Esophagus squamous epithelium (tissue), 5 donors: ENCODE results near the gene SORL1. TPM values are rescaled to one million over a fixed set of nuclear protein-coding genes. Genes with fewer than 3 reads are reported as not detected.

Source experiments
- DNase-seq: peaks from one replicate; lab custom pipeline; 2025; lab: John Stamatoyannopoulos, UW
- H3K27ac ChIP-seq, 4 donors: fragments of 200-600 bp; sonication (generic); one replicate each; pipeline ENCODE4 v1.5.1; 2016 to 2019; ENCODE audit warnings: mild to moderate bottlenecking in 1 of 4
- H3K27me3 ChIP-seq, 4 donors: fragments of 200-600 bp; sonication (generic); 1 replicate in 3 of 4; 2 replicates in 1 of 4; pipeline versions ENCODE4 v1.5.1 to v1.6.0; 2017 to 2021; ENCODE audit warnings: antibody characterized with exemption in 1 of 4
- H3K36me3 ChIP-seq, 3 donors: fragments of 200-600 bp; sonication (generic); one replicate each; pipeline ENCODE4 v1.5.1; 2016 to 2019
- H3K4me1 ChIP-seq, 3 donors: fragments of 200-600 bp; sonication (generic); one replicate each; pipeline ENCODE4 v1.5.1; 2017 to 2019
- H3K4me3 ChIP-seq, 4 donors: fragments of 200-600 bp; sonication (generic); 1 replicate in 3 of 4; 2 replicates in 1 of 4; pipeline ENCODE4 v1.5.1; 2016 to 2019; ENCODE audit warnings: mild to moderate bottlenecking in 2 of 4, moderate library complexity in 1 of 4
- H3K9me3 ChIP-seq, 3 donors: fragments of 200-600 bp; sonication (generic); one replicate each; pipeline ENCODE4 v1.5.1; 2016 to 2019
- POLR2A ChIP-seq, 4 donors: fragments of 450-650 bp; IDR thresholded peaks; one replicate each; pipeline ENCODE4 v1.6.1; 2017; ENCODE audit warnings: antibody characterized with exemption in 4 of 4, mild to moderate bottlenecking in 4 of 4, moderate library complexity in 3 of 4
- WGBS, 2 donors: methylation state at CpG; one replicate each; pipeline ENCODE4 v1.1.5; 2018; 5-methylcytosine and 5-hydroxymethylcytosine counted together
- intact Hi-C: fragments of 100-400 bp; cut with DNase I; formaldehyde crosslinking; loops from one replicate; pipeline ENCODE4 v1.15.0; 2022
- total RNA-seq, 4 donors: library from RNA; depleted of rRNA; stranded (reverse); fragments of >200 nt; gene quantifications; one replicate each; pipeline ENCODE4 v1.1.0, GENCODE V29; 2016
- TF ChIP-seq, protein P1 (sequence below), 6 experiments: fragments of 450-650 bp in 4 of 6; fragments of 200-600 bp in 2 of 6; sonication (generic) in 2 of 6; IDR thresholded peaks; one replicate each; pipeline ENCODE4 v1.5.1; 2016 to 2019; ENCODE audit warnings: antibody characterized with exemption in 6 of 6, mild to moderate bottlenecking in 4 of 6, moderate library complexity in 4 of 6
- donor health status: DM: yes; HTN: yes; CAD: no.

Gene SORL1
- total RNA-seq, 4 donors from 2014 or later, result 6.8 to 19.9 (median 16.3) TPM

DNA sequence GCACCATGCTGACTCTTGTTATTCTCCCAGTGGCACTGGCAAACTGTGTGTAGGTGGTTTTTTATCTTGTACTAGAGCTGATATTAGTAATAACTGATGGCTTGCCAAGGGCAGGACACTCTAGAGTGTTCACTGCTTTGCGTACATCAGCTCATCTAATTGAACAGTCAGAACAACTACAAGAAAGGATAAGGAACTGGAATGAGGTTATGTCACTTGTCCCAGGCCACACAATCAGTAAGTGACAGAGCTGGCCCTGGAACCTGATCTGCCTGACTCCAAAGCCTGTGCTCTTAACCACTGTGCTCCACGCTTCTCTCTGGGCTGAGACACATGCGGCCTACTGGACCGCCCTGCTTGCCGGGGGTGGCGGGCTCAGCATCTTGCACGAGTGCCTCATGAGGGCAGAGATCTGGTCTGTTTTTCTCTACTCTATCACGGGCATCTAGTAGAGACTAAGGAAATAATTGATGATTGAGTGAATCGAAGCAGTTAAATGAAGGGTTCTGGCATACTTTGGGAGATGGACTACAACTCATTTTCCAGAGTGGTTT lies 156.5 kb downstream of the SORL1 start:
- intact Hi-C loops, result no loop called here
- no peak for TF ChIP-seq POLR2A (IDR thresholded peaks at IDR 0.05)
- TF ChIP-seq, protein P1, sequence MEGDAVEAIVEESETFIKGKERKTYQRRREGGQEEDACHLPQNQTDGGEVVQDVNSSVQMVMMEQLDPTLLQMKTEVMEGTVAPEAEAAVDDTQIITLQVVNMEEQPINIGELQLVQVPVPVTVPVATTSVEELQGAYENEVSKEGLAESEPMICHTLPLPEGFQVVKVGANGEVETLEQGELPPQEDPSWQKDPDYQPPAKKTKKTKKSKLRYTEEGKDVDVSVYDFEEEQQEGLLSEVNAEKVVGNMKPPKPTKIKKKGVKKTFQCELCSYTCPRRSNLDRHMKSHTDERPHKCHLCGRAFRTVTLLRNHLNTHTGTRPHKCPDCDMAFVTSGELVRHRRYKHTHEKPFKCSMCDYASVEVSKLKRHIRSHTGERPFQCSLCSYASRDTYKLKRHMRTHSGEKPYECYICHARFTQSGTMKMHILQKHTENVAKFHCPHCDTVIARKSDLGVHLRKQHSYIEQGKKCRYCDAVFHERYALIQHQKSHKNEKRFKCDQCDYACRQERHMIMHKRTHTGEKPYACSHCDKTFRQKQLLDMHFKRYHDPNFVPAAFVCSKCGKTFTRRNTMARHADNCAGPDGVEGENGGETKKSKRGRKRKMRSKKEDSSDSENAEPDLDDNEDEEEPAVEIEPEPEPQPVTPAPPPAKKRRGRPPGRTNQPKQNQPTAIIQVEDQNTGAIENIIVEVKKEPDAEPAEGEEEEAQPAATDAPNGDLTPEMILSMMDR (IDR thresholded peaks at IDR 0.05), result no peak
- Histone ChIP-seq H3K27ac (no peak overlapping the region), H3K36me3 (peaks cover 0 to 97% (median 0%) of the 10 kb centered on the region in 3 donors), H3K27me3 (no peaks in the 10 kb centered on the region), H3K4me1 (no peaks in the 10 kb centered on the region), H3K9me3 (no peaks in the 10 kb centered on the region), H3K4me3 (no peak overlapping the region)
- DNase-seq, result no peak
- WGBS, 2 donors, result 100% methylated on average over 6 to 9 of the region's 9 CpGs

DNA sequence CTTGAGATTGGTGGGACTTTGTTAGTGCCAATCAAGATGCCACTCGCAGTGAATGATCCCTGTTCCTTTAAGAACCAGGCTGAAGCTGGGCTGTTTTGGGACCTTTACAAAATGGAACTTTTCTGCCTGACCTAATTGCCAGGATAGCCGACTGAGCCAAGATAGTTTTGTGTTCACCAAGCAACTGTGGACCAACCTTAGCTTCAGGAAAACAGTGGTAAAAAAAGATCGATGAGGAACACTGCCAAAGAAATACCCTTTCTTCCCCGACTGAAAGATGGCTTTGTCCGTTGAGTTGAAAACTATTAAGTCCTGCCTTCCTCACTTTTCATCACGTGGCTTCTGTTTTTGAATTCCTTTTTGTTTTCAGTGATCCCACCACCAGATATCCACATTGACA lies 158.6 kb downstream of the SORL1 start:
- Histone ChIP-seq H3K9me3 (no peaks in the 10 kb centered on the region), H3K4me3 (no peak overlapping the region), H3K27ac (no peak overlapping the region), H3K27me3 (no peaks in the 10 kb centered on the region), H3K36me3 (peaks cover 0 to 95% (median 0%) of the 10 kb centered on the region in 3 donors), H3K4me1 (no peaks in the 10 kb centered on the region)
- intact Hi-C loops, result no loop called here
- TF ChIP-seq, protein P1 (IDR thresholded peaks at IDR 0.05), result no peak
- no peak for TF ChIP-seq POLR2A (IDR thresholded peaks at IDR 0.05)
- DNase-seq, result no peak
- 82 to 85% methylated on average over 6 of the region's 6 CpGs for WGBS, 2 donors

DNA sequence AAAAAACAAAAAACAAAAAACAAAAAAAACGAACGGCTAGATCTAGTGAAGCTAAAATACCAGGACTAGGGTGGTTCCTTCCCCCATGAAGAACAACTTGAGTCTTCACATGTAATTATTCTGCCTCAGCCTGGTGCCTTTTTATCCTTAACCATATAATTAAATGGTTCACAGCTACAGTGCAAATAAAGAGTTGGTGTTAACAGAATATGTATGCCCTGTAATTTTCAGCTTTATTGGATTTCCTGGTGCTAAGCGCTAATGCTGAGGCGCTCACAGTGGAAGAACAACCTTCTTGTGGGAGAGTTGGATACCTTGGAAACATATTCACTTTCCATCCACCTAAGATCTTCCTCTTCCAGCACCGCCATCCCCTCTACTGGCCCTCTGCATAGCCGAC lies 159.1 kb downstream of the SORL1 start:
- Histone ChIP-seq H3K27ac (no peak overlapping the region), H3K4me1 (no peaks in the 10 kb centered on the region), H3K27me3 (no peaks in the 10 kb centered on the region), H3K9me3 (no peaks in the 10 kb centered on the region), H3K4me3 (no peak overlapping the region), H3K36me3 (peaks cover 0 to 95% (median 3%) of the 10 kb centered on the region in 3 donors)
- DNase-seq, result no peak
- no peak for TF ChIP-seq POLR2A (IDR thresholded peaks at IDR 0.05)
- TF ChIP-seq, protein P1 (IDR thresholded peaks at IDR 0.05), result no peak
- 90 to 96% methylated on average over 6 of the region's 6 CpGs for WGBS, 2 donors
- intact Hi-C loops, result no loop called here

DNA sequence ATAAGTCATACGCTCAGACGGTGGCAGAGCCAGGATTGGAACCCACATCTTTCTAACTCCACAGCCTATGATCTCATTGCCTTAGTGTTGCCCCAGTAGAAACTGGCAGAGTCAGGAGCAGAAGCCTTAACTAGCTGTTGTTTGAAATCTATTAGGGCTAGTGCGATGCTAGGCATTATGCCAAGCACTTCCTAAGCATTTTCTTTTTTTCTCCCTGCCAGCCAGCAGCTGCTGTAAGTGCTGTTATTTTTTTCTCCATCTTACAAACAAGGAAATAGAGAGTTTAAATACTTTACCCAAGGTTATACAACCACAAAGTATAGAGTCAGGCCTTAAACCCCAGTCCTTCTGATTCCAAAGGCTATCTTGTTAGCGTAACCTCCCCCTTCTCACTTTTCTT lies 161.6 kb downstream of the SORL1 start:
- no peaks in the 10 kb centered on the region for H3K27me3 ChIP-seq
- no peak overlapping the region for H3K27ac ChIP-seq
- H3K4me1 ChIP-seq, result no peaks in the 10 kb centered on the region
- H3K36me3 ChIP-seq, result peaks cover 0 to 95% (median 3%) of the 10 kb centered on the region in 3 donors
- WGBS, 2 donors, result 70 to 78% methylated on average over 4 of the region's 4 CpGs
- H3K4me3 ChIP-seq, result no peak overlapping the region
- TF ChIP-seq POLR2A (IDR thresholded peaks at IDR 0.05), result no peak
- TF ChIP-seq, protein P1 (IDR thresholded peaks at IDR 0.05), result no peak
- DNase-seq, result no peak
- intact Hi-C loops, result no loop called here
- H3K9me3 ChIP-seq, result no peaks in the 10 kb centered on the region

DNA sequence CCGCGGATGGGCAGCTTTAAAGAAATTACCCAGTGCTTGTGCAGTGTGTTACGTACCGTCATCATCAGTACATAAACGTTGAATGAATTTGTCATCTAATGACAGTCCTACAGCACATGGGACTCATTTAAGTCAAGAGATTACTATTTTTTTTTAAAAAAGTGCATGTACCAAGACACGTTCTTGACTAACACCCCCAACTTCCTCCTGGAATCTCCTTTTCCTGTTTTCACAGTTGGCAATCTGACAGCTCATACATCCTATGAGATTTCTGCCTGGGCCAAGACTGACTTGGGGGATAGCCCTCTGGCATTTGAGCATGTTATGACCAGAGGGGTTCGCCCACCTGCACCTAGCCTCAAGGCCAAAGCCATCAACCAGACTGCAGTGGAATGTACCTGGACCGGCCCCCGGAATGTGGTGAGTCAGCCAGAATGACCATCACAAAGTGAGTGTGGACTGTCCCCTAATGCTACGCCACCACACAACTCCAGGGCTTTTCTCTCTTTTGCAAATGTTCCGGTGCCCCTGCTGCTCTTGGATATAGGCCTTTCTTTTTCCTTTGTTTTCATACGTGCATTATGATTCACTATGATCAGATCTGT lies 162.6 kb downstream of the SORL1 start:
- no peaks in the 10 kb centered on the region for H3K9me3 ChIP-seq
- no peaks in the 10 kb centered on the region for H3K4me1 ChIP-seq
- H3K4me3 ChIP-seq, result no peak overlapping the region
- intact Hi-C loops, result no loop called here
- 81 to 89% methylated on average over 11 to 12 of the region's 12 CpGs for WGBS, 2 donors
- H3K27ac ChIP-seq, result no peak overlapping the region
- TF ChIP-seq, protein P1 (IDR thresholded peaks at IDR 0.05), result no peak
- TF ChIP-seq POLR2A (IDR thresholded peaks at IDR 0.05), result no peak
- no peak for DNase-seq
- H3K36me3 ChIP-seq, result peaks cover 0 to 95% (median 3%) of the 10 kb centered on the region in 3 donors
- no peaks in the 10 kb centered on the region for H3K27me3 ChIP-seq
